Neuronal stem cell (in vitro differentiated cells): ENCODE measurements around the gene ADRM1.

Source experiments
- DNase-seq: peaks from one replicate; pipeline ENCODE4 v3.0.0-alpha.2; 2013; ENCODE audit warnings: low spot score
- H2AFZ ChIP-seq: one replicate; pipeline ENCODE4 v1.6.1; 2013; ENCODE audit warnings: mild to moderate bottlenecking, low read length, inconsistent platforms
- H2AK5ac ChIP-seq: 2 replicates; pipeline ENCODE4 v1.6.1; 2013; ENCODE audit warnings: low read depth, mild to moderate bottlenecking, inconsistent platforms, low read length, moderate library complexity, mixed read lengths
- H2BK120ac ChIP-seq: 2 replicates; pipeline ENCODE4 v1.6.1; 2013; ENCODE audit warnings: low read depth, mild to moderate bottlenecking, inconsistent platforms, low read length, moderate library complexity, mixed read lengths
- H2BK12ac ChIP-seq: one replicate; pipeline ENCODE4 v1.6.1; 2013; ENCODE audit warnings: low read length, inconsistent platforms
- H2BK15ac ChIP-seq: 2 replicates; pipeline ENCODE4 v1.6.1; 2013; ENCODE audit warnings: mild to moderate bottlenecking, low read length, inconsistent platforms, mixed read lengths
- H2BK5ac ChIP-seq: one replicate; pipeline ENCODE4 v1.6.1; 2013; ENCODE audit warnings: inconsistent platforms, mild to moderate bottlenecking, low read length, moderate library complexity
- H3K14ac ChIP-seq: one replicate; pipeline ENCODE4 v1.6.1; 2013; ENCODE audit warnings: low read length, inconsistent platforms
- H3K18ac ChIP-seq: 2 replicates; pipeline ENCODE4 v1.6.1; 2013; ENCODE audit warnings: low read length, inconsistent platforms
- H3K23ac ChIP-seq: 2 replicates; pipeline ENCODE4 v1.6.1; 2013; ENCODE audit warnings: low read depth, mild to moderate bottlenecking, mixed read lengths, low read length, inconsistent platforms; ENCODE audit not compliant: poor library complexity
- H3K27ac ChIP-seq: replicated peaks from 3 replicates; pipeline ENCODE4 v1.5.1; 2013; ENCODE audit warnings: low read length, inconsistent platforms
- H3K27me3 ChIP-seq, 3 experiments: 2 replicates each; pipeline ENCODE4 v1.6.1; 2013; ENCODE audit warnings: low read length in 3 of 3, mild to moderate bottlenecking in 2 of 3, inconsistent platforms in 1 of 3, low read depth in 1 of 3, mixed read lengths in 1 of 3, moderate library complexity in 1 of 3; ENCODE audit not compliant: control insufficient read depth in 3 of 3, insufficient read depth in 3 of 3
- H3K36me3 ChIP-seq, 2 donors: replicated peaks in 1 of 2; 2 replicates each; pipeline ENCODE4 v1.6.1; 2013; ENCODE audit warnings: low read length in 2 of 2; ENCODE audit not compliant: control insufficient read depth in 2 of 2, insufficient read depth in 2 of 2
- H3K4ac ChIP-seq: 2 replicates; pipeline ENCODE4 v1.6.1; 2013; ENCODE audit warnings: inconsistent platforms, mild to moderate bottlenecking, low read length, moderate library complexity
- H3K4me1 ChIP-seq, 2 donors: 1 replicate in 1 of 2; 2 replicates in 1 of 2; pipeline ENCODE4 v1.6.1; 2013; ENCODE audit warnings: low read length in 2 of 2, low read depth in 1 of 2; ENCODE audit not compliant: control insufficient read depth in 2 of 2, insufficient read depth in 1 of 2
- H3K4me2 ChIP-seq: one replicate; pipeline ENCODE4 v1.6.1; 2013; ENCODE audit warnings: mild to moderate bottlenecking, low read length, inconsistent platforms; ENCODE audit not compliant: insufficient read depth, poor library complexity, severe bottlenecking
- H3K4me3 ChIP-seq, 2 donors: 2 replicates each; pipeline ENCODE4 v1.5.1; 2013; ENCODE audit warnings: low read length in 2 of 2, mild to moderate bottlenecking in 2 of 2, inconsistent platforms in 1 of 2, moderate library complexity in 1 of 2
- H3K79me1 ChIP-seq: one replicate; pipeline ENCODE4 v1.6.1; 2013; ENCODE audit warnings: low read depth, mild to moderate bottlenecking, inconsistent platforms, low read length, moderate library complexity
- H3K9ac ChIP-seq: one replicate; pipeline ENCODE4 v1.6.1; 2013; ENCODE audit warnings: mild to moderate bottlenecking, low read depth, low read length, inconsistent platforms; ENCODE audit not compliant: poor library complexity
- H3K9me3 ChIP-seq, 2 donors: replicated peaks in 1 of 2; 2 replicates each; pipeline versions ENCODE3 to v1.6.1; 2013; ENCODE audit warnings: low read length in 2 of 2, mild to moderate bottlenecking in 2 of 2, inconsistent platforms in 1 of 2, low read depth in 1 of 2, mixed read lengths in 1 of 2, moderate library complexity in 1 of 2; ENCODE audit not compliant: control insufficient read depth in 2 of 2, insufficient read depth in 1 of 2
- H4K8ac ChIP-seq: one replicate; pipeline ENCODE4 v1.6.1; 2013; ENCODE audit warnings: low read depth, mild to moderate bottlenecking, inconsistent platforms, low read length, moderate library complexity
- H4K91ac ChIP-seq: one replicate; pipeline ENCODE4 v1.6.1; 2013; ENCODE audit warnings: low read length, low read depth, mild to moderate bottlenecking, inconsistent platforms; ENCODE audit not compliant: poor library complexity
- WGBS, 2 donors: extraction: QIAGEN DNeasy Blood & Tissue Kit; methylation state at CpG; one replicate each; pipeline ENCODE4 v1.1.7; 2013; ENCODE audit warnings: missing lambda C conversion rate in 2 of 2, mixed read lengths in 1 of 2; ENCODE audit not compliant: insufficient read length in 2 of 2, insufficient replicate concordance in 1 of 2; ENCODE audit errors: extremely low coverage in 2 of 2; 5-methylcytosine and 5-hydroxymethylcytosine counted together

The ADRM1 gene

GRCh38 chr20:62293111-62293784 lies 9.5 kb upstream of the ADRM1 start:
- H2AFZ ChIP-seq = no peak overlapping the region
- H2BK5ac ChIP-seq = no peak overlapping the region
- H3K27me3 ChIP-seq = no peaks in the 10 kb centered on the region
- H3K4me3 ChIP-seq = no peak overlapping the region
- no peak overlapping the region for H2BK12ac ChIP-seq
- H3K14ac ChIP-seq = no peak overlapping the region
- no peak overlapping the region for H3K9ac ChIP-seq
- H3K9me3 ChIP-seq = peaks cover 0 to 7% of the 10 kb centered on the region in 2 donors
- peaks cover 34 to 64% of the 10 kb centered on the region in 2 donors for H3K36me3 ChIP-seq
- H3K4me1 ChIP-seq = no peaks in the 10 kb centered on the region
- H2AK5ac ChIP-seq = no peak overlapping the region
- DNase-seq = no peak
- H3K23ac ChIP-seq = no peak overlapping the region
- H3K4ac ChIP-seq = no peak overlapping the region
- WGBS, 2 donors = no CpG with 5 or more reads among the region's 20 CpGs
- no peak overlapping the region for H4K8ac ChIP-seq
- H3K4me2 ChIP-seq = no peak overlapping the region
- H2BK15ac ChIP-seq = no peak overlapping the region
- H3K79me1 ChIP-seq = peaks cover 2% of the 10 kb centered on the region
- H2BK120ac ChIP-seq = no peak overlapping the region
- H3K27ac ChIP-seq = no peak overlapping the region
- no peak overlapping the region for H4K91ac ChIP-seq
- no peak overlapping the region for H3K18ac ChIP-seq

GRCh38 chr20:62293946-62294345 lies 8.9 kb upstream of the ADRM1 start:
- WGBS, 2 donors = no CpG with 5 or more reads among the region's 9 CpGs
- Histone ChIP-seq H2BK15ac (no peak overlapping the region), H3K18ac (no peak overlapping the region), H3K36me3 (peaks cover 32 to 64% of the 10 kb centered on the region in 2 donors), H3K9ac (no peak overlapping the region), H2AFZ (no peak overlapping the region), H3K4ac (no peak overlapping the region), H3K23ac (no peak overlapping the region), H3K9me3 (peaks cover 0 to 7% of the 10 kb centered on the region in 2 donors), H3K4me2 (no peak overlapping the region), H4K8ac (no peak overlapping the region), H2BK12ac (no peak overlapping the region), H3K27ac (no peak overlapping the region), H2AK5ac (no peak overlapping the region), H4K91ac (no peak overlapping the region), H3K14ac (no peak overlapping the region), H2BK120ac (no peak overlapping the region), H3K4me1 (no peaks in the 10 kb centered on the region), H3K27me3 (no peaks in the 10 kb centered on the region), H2BK5ac (no peak overlapping the region), H3K4me3 (no peak overlapping the region), H3K79me1 (peaks cover 2% of the 10 kb centered on the region)
- no peak for DNase-seq

GRCh38 chr20:62294516-62294915 lies 8.3 kb upstream of the ADRM1 start:
- no peak overlapping the region for H4K8ac ChIP-seq
- H2BK120ac ChIP-seq = no peak overlapping the region
- no peak overlapping the region for H3K4ac ChIP-seq
- no peak overlapping the region for H2BK12ac ChIP-seq
- peaks cover 0 to 4% of the 10 kb centered on the region in 2 donors for H3K9me3 ChIP-seq
- H2BK5ac ChIP-seq = no peak overlapping the region
- no peaks in the 10 kb centered on the region for H3K27me3 ChIP-seq
- WGBS, 2 donors = no CpG with 5 or more reads among the region's 17 CpGs
- no peak overlapping the region for H3K4me3 ChIP-seq
- no peak overlapping the region for H3K4me2 ChIP-seq
- no peak overlapping the region for H3K23ac ChIP-seq
- H3K18ac ChIP-seq = no peak overlapping the region
- H3K36me3 ChIP-seq = peaks cover 30 to 58% of the 10 kb centered on the region in 2 donors
- no peaks in the 10 kb centered on the region for H3K4me1 ChIP-seq
- no peak overlapping the region for H2AK5ac ChIP-seq
- H2AFZ ChIP-seq = no peak overlapping the region
- H3K79me1 ChIP-seq = peaks cover 2% of the 10 kb centered on the region
- H4K91ac ChIP-seq = no peak overlapping the region
- H2BK15ac ChIP-seq = no peak overlapping the region
- no peak for DNase-seq
- no peak overlapping the region for H3K9ac ChIP-seq
- no peak overlapping the region for H3K27ac ChIP-seq
- H3K14ac ChIP-seq = no peak overlapping the region

GRCh38 chr20:62296724-62297448 lies 5.9 kb upstream of the ADRM1 start:
- Histone ChIP-seq H3K14ac (no peak overlapping the region), H3K9ac (peak overlapping the region; percentile 70), H3K4ac (no peak overlapping the region), H2BK5ac (peak overlapping the region; percentile 24), H3K27ac (no peak overlapping the region), H3K4me1 (no peaks in the 10 kb centered on the region), H2AFZ (no peak overlapping the region), H3K9me3 (peaks cover 0 to 4% of the 10 kb centered on the region in 2 donors), H3K27me3 (no peaks in the 10 kb centered on the region), H3K4me2 (no peak overlapping the region), H2BK15ac (no peak overlapping the region), H3K79me1 (peaks cover 2% of the 10 kb centered on the region), H3K4me3 (peak overlapping the region in 1 of 2 donors; percentile 48), H2BK120ac (no peak overlapping the region), H2AK5ac (no peak overlapping the region), H4K8ac (peak overlapping the region; percentile 17), H2BK12ac (no peak overlapping the region), H3K18ac (peak overlapping the region; percentile 13), H3K36me3 (peaks cover 24 to 47% of the 10 kb centered on the region in 2 donors), H4K91ac (no peak overlapping the region), H3K23ac (no peak overlapping the region)
- no peak for DNase-seq
- no CpG with 5 or more reads among the region's 30 CpGs for WGBS, 2 donors
